NCI-H2196 treated with DMSO at 0.1 percent for 48 hours (cell line): ENCODE measurements around the gene SLC13A4.
"Not testable (repeated sequence)": the region's sequence is repeated elsewhere in the genome, so short reads cannot be mapped to it uniquely, and the experiment has no call there.

Source experiments
- DNase-seq: peaks from one replicate; lab custom pipeline; 2025; ENCODE audit not compliant: unreplicated experiment; lab: John Stamatoyannopoulos, UW

The SLC13A4 gene

GRCh38 chr7:135728136-135728669 is at the start of gene SLC13A4:
SLC13A4 (minus strand) TSS chr7:135728186; CDS start chr7:135727496, 690 bp downstream.
- DNase-seq, result no peak

GRCh38 chr7:135775915-135776314 is 47.9 kb upstream of the SLC13A4 start:
- not testable (repeated sequence) for DNase-seq

DNA sequence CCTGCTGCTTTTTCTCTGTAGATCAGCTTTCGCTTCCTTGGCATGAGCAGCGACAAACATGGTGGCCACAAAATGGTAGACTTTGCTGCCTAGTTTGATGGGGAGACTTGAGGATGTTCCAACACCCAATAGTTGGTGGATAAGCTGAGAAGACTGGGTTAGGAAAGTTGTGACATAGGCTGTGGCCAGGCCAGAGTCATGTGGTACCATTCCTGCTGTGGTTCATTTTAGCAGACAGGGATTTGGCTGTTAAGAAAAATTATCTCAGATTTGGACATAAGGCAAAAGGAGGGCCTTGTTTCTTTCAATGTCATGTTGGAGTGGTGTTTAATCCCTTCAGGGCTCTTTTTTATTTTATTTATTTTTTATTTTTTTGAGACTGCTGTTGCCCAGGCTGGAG is 47.2 kb upstream of the SLC13A4 start:
- DNase-seq, result no peak

- DNase-seq, result peak; percentile 79
Measured at GRCh38 chr7:135774284-135774683, 46.3 kb upstream of the SLC13A4 start.

DNA sequence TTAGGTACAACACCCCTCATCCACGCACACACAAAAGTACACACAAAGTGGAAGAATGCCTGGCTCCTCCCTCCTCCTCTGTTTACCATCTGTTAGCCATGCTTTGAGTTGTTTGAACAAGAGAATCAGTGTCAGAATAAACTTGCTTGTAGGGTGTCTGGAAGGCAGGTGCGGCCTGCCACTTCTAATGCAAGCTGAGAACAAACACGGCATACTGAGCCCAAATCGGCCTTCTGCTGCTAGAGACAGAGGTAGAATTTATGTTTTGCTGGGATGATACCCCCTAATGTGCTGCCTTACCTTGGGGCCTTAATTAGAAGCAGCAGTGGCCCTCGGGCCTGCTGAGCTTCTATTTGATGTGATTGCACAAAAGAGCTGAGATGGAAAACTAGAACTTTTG is 45.5 kb upstream of the SLC13A4 start:
- peak; percentile 28 for DNase-seq

GRCh38 chr7:135772639-135773222 is 44.7 kb upstream of the SLC13A4 start:
- no peak for DNase-seq

DNA sequence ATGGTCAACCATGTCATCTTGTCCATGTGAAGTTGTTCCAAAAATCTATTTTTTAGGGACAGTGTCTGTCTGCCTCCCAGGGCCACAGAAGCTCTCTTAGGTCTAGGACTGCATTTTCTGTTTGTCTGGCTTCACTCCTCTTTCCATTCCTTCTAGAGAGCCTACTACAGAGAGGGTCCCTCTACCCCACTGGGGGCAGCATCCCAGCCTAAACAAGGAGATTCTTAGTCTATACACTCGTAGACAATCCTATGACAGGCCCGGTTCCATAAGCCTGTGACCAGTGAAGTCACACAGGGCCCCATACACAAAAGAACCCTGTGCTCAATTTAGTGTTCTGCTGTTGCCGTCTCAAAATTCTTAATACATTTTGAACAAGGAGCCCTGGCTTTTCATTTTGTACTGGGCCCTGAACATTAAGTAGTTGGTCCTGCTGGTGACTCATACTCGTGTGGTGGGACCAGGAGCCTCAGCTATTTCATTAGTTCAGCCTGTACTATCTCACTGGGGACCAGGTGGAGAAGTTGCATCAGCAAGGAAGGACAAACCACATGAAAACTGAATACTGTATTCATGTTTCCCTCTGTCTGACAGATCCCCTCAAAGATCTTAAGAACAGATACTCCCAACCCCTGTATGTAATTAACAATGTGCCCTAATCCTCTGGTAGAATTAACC is 44.1 kb upstream of the SLC13A4 start:
- no peak for DNase-seq

DNA sequence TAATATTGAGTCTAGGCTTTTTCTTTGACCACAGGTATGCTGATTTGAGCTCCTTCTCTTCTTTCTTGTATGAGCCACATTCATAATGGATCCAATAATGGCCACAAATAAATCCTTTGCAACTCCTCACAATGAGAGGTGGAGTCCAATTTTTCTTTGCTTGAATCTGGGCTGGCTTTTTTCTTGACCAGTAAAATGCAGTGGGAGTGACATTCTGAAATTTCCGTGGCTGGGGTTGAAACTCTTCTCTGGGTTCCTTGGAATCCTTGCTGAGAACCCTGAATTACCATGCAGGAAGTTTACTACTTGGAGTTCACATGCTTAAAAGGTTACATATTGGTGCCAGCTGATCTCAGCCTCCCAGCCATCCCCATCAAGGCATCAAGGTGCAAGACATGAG is 43.1 kb upstream of the SLC13A4 start:
- no peak for DNase-seq

DNA sequence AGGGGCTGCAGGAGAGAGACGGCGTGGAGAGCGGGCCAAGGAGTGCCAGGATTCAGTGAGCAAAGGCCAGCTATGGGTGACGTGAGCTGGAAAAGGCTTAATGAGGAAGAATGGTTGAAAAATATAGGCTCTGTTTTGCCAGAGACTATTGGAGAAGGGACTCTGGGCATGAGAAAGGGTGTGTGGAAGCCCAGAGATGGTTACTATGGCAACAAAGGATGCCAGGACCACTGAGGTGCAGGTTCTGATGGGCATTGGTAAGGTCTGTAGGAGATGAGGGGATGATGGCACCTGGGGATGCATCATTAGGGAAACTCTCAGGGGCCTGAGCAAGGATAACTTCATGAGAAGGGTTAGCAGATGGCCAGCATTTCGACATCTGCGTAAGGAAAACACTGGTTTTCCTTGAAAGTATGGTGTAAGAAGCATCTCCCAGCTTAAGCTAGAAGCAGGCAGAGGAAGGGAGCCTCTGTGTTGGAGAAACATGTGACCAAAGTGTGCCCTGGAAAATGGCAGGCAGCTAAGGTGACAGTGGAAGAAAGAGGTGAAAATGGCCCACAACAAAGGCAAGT is 42.2 kb upstream of the SLC13A4 start:
- no peak for DNase-seq

DNA sequence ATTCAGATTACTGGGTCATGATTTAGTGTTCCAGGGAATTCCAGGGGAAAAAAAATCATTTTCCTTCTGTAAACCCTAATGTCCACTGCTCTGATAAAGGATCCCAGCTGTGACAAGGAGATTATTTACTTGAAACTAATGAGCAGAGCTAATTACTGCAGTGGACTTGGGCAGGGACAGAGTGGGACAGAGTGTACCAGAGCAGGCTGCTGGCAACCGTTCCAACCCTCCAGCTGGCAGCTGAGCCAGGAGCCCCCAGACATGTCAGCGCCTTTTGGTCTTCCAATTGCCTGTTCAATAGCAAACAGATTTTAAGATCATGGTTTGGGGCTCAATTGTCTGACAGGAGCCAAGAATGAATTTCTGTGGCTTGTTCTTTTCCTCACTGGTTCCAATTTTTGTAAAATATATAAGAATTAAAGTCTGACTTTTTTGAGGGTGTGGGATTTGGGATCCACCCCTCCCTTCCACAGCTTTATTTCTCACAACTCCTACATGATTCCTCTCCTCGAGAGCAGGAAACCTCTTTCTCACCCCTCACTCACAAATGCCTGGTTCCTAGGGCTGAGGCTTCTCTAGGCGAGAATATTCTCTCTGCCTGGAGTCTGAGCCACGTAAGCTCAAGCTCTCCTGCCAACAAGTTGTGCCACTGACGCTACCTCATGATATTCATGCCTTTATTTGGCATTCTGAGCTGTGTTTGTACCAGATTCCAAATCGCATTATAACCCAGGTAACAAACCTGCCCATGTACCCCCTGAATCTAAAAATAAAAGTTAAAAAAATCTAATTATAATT is 41.2 kb upstream of the SLC13A4 start:
- no peak for DNase-seq

DNA sequence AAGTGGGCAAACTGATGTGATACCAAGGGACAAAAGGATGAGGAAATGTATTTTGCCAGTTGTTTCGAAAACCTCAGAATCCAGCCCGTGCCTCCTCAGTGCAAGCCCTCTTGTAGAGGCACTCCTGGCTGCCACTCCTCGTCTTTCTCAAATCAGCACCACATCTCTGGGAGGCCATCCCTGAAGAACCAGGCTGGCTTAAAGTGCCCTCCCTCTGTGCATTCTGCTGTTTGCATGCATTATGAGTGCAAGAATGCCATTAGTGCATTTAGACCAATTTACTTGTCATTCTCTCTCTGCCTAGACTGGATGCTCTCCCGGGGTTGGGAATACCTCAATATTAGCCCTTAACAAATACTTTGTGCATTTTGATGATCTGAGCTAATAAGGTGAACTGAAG is 40.5 kb upstream of the SLC13A4 start:
- no peak for DNase-seq

DNA sequence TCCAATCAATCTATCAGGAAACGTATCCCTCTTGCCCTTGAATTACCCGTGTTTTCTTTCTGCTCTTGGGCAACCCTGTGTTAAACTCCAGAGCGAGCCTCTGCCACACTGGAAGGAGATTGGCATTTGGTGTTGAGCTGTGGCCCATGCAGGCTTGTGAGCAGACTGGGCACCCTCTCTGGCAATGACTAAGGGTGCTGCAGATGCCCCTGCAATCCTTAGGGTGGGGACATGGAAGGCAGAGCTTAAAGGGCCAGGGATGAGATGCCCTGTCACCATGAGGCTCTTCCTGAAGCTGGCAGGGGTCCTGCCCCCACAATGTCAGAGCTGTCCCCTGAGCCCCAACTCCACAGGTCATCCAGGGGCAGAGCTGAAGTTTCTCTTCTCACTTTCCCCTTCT is 40.1 kb upstream of the SLC13A4 start:
- DNase-seq, result no peak

- DNase-seq, result no peak
Measured at GRCh38 chr7:135763261-135763660, 35.3 kb upstream of the SLC13A4 start.

DNA sequence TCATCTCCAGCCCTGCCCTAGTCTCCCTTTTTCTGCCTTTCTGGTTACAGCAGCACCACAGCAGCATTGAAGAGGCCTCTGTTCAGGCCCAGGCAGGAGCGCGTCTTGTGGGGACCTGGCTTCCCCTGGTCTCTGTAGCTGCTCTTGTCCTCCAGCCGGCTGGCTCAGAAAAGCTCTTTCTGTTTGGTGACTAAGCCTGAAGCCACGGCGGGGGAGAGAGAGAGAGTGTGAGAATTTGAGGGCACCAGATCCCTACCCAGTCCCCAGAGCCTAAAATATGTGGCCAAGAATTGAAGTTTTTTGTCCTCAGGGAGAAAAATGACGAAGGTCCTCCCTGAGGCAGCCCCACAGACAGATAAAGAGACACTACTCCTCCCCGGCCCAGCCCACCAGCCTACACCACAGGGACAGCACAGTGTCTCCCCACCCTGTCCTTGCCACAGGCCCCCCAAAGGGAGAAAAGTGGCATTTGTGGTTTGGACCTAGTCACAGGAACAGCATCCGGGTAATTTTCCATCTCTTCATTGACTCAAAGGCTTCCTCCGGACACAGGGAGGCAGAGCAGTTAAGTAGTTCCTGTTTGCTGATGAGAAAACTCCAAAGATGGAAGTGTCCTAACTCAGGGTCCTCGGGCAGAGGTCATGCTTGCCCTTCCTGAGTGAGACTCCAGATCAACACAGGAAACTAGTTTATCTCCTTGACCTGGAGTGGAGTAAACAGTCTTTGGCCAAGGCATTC is 33.9 kb upstream of the SLC13A4 start:
- no peak for DNase-seq

DNA sequence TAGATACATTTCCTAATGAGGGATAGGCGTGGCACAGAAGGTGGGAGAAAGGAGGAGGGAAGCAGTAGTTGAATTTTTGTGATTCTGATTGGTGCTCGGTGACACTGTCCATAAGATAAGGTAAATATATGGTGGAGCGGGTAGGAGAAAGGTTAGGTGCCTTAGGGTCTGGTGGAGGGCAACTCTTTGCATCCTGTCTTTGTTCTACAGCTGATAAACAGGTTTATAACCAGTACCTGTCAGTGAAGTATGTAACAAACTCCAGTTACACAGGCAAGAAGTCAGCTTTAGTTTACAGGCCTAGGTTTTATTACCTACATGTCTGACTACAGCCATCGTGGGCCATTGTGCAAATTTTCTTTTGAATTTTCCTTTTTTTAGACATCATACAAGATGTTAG is 31.5 kb upstream of the SLC13A4 start:
- DNase-seq, result no peak

GRCh38 chr7:135758531-135758932 is 30.5 kb upstream of the SLC13A4 start:
- DNase-seq, result no peak

- no peak for DNase-seq
Measured at GRCh38 chr7:135757719-135758411, 29.9 kb upstream of the SLC13A4 start.

GRCh38 chr7:135756191-135756590 is 28.2 kb upstream of the SLC13A4 start:
- no peak for DNase-seq

DNA sequence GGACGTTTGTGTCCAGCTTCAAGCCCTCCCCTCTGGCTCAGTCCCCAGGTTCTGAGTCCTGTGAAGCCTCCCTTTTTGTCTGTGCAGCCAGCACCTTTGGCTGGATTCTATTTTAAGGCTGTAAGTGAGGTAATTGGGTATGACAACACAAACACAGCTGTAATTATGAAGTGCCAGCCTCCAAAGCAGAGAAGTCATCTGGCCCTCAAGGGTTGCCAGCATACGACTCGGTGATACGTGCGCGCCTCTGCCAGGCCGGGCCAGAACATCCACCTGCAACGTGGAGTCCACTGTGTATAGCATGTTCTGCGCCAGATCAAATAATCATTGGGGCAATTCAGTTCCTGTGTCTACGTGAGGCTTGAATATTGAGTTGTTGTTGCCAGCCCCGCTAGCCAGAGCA is 27.4 kb upstream of the SLC13A4 start:
- DNase-seq, result peak; percentile 76
